ENCODE measurements around the gene FAM156B.
"Not testable (repeated sequence)": the region's sequence is repeated elsewhere in the genome, so short reads cannot be mapped to it uniquely, and the experiment has no call there.

FAM156B gene

DNA sequence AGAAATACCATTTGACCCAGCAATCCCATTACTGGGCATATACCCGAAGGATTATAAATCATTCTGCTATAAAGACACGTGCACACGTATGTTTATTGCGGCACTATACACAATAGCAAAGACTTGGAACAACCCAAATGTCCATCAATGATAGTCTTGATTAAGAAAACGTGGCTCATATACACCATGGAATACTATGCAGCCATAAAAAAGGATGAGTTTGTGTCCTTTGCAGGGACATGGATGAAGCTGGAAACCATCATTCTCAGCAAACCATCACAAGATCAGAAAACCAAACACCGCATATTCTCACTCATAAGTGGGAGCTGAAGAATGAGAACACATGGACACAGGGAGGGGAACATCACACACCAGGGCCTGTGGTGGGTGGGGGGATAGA is 33.1 kb downstream of the FAM156B start:
- DNase-seq = not testable (repeated sequence)

DNA sequence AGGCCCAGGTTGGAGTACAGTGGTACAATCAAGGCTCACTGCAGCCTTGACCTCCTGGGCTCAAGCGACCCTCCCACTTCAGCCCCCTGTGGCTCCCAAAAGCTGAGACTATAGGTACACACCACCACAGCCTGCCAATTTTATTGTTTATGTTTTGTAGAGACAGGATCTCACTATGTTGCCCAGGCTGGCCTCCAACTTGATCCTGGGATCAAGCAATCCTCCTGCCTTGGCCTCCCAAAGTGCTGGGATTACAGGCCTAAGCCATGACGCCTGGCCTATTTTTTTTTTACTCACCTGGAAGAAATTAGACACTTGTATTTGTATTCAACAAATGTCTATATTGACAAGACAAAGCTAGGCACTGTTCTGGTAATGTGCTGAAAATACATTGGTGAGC is 36.1 kb downstream of the FAM156B start:
- DNase-seq = no peak

DNA sequence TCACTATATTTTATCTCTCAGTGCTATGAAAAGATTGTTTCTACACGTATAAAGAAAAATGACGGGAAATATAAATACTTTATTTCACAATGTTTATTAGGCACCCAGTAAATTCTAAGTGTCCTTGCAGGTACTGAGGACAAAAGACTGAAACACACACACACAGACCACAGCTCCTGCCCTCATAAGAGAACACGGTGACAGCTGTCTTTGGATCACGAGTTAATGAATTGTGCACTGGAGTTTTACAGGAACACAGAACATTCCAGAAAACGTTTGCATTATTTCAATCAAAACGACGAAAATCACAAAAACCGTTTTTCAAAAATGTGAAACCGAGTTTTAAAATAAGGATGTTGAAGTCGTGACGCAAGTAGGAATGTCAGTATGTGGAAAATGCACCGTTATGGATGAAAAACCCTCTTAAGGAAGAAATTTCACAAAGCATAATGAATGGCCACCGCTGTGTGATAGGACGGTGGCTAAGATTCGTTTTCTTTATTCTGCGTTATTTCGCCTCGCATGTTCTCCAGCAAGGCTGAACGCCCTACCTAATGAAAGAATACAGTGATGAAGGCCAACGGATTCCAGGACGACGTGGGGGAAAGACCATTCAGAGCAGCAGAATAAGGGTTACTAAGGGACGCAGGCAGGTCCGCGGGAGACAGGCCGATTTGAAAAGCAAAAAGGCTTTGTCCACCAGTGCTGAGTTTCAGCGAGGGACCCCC is 37.0 kb downstream of the FAM156B start:
- DNase-seq = no peak

GRCh38 chrX:52934704-52935469 is 37.8 kb downstream of the FAM156B start:
- peak; percentile 89 for DNase-seq

- not testable (repeated sequence) for DNase-seq
These were observed 38.3 kb downstream of the FAM156B start for GRCh38 chrX:52935470-52935784.

DNA sequence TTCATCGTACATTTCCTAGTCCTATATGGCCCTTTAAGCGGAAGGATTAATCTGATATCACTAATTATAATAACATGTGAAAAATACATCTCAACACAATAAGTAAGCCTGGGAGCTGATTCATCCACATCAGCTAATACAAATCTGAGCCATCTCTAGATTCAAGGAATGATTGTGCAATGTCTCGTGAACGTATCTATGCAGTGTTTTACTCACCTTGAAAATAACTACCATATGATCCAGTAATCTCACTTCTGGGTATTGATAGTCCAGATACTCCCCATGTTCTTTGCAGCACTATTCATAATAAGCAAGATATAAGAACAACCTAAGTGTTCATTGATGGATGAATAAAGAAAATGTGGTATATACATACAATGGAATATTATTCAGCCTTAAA is 43.6 kb downstream of the FAM156B start:
- not testable (repeated sequence) for DNase-seq

GRCh38 chrX:52941728-52942127 is 44.6 kb downstream of the FAM156B start:
- DNase-seq = not testable (repeated sequence)

DNA sequence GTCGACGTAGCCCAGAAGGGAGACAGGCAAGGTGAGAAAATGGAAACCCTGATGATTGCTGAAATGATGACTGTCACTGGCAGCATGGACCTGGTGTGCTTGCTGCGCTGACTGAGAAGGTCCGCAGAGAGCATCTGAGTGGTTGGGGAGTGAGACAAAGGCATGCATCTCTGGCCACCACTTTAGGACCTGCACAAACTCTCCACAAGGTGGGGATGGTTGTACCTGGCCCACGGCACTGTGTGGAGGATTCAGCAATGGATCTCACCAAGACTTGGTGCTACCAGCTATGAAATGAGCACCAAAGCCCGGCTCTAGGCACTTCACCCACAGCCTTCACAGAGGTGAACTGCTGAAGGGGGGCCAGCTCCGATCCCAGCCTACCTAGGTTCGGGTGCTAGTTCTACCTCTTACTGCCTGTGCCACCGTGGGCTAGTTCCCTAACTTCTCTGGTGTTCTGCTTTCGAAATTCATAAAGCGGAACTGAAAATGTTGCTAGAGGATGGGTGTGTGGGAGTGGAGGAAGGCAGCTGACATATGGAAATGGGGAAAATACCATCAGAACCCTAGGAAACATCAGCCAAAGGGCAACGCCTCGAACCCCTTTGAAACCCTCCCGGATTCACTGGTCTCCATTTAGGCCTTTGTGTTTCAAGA is 48.8 kb downstream of the FAM156B start:
- not testable (repeated sequence) for DNase-seq

DNA sequence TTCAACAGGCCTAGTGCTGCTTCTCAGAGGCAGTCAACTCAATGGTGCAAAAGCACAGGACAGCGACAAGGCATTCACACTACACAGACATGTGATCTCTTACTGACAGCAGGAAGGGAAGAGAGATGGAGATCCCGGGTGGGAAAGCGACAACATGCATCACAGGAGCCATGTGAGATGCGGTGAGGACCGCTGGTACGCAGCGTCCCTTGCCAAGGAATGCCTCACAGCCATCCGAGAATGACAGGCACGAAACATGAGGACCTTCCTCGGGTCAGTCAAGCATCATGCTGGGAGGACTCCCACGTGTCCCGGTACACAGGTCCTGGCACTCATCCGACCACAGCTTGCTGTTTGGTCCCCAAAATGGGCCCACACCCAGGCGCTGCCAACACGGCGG is 50.4 kb downstream of the FAM156B start:
- DNase-seq = not testable (repeated sequence)

DNA sequence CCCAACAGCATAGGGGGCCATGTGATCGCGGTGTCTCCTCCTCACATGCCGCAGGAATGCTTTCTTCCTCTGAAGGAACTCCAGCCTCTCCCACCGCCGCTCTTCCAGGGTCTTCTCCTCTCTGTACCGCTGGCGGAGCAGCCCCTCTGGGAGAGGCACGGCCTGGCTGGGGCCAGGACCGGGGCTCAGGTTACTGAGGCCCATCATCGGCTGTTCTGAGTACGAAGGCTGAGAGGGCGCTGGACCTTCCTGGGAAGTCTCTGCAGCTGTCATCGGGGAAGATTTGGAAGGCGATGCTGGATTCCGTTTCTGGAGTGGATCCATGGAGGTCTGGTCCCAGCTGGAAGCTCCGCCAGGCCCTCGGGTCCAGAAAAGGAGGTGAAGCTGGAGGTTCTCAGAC is 51.1 kb downstream of the FAM156B start:
- DNase-seq = not testable (repeated sequence)

DNA sequence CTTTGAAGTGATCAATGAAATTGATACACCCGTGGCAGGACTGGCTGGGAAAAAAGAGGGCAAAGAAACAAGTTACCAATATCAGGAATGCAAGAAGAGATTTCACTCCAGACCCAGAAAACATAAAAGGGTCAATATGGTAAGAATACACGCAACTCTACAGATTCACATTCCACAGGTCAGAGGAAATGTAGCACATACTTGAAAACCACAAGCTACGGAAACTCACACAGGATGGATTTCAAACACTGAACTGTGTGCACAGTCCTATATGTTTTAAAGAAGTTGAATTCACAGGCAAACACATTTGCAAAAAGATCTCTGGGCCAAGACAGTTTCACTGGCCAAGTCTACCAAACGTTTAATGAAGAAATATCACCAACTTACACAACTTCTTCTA is 52.2 kb downstream of the FAM156B start:
- not testable (repeated sequence) for DNase-seq

GRCh38 chrX:52949884-52950283 is 52.8 kb downstream of the FAM156B start:
- not testable (repeated sequence) for DNase-seq

Measured in NCI-H526 treated with DMSO at 0.1 percent for 48 hours (cell line).